WTC11 (cell line): Measurements from ENCODE around the gene TAF5L.

Experiments used
- ATF2 ChIP-seq: sonication (generic); formaldehyde crosslinking; IDR thresholded peaks from 2 replicates; pipeline ENCODE4 v1.8.1; 2022; ENCODE audit warnings: low read depth, missing genetic modification reagents, borderline replicate concordance
- ESRRA ChIP-seq: sonication (generic); formaldehyde crosslinking; IDR thresholded peaks from 2 replicates; pipeline ENCODE4 v1.8.1; 2022; ENCODE audit warnings: mild to moderate bottlenecking, missing genetic modification reagents, borderline replicate concordance
- ZBTB21 ChIP-seq: sonication (generic); formaldehyde crosslinking; IDR thresholded peaks from 2 replicates; pipeline ENCODE4 v1.8.1; 2023; ENCODE audit warnings: mild to moderate bottlenecking, missing genetic modification reagents, borderline replicate concordance
- ZBTB43 ChIP-seq: sonication (generic); formaldehyde crosslinking; IDR thresholded peaks from 2 replicates; pipeline ENCODE4 v1.8.1; 2023; ENCODE audit warnings: mild to moderate bottlenecking, missing genetic modification reagents
- TF ChIP-seq, protein P1 (sequence below): sonication (generic); formaldehyde crosslinking; IDR thresholded peaks from 2 replicates; pipeline ENCODE4 v1.8.0; 2022; ENCODE audit warnings: mild to moderate bottlenecking, missing genetic modification reagents
- TF ChIP-seq, protein P2 (sequence below): fragments of 200-600 bp; IDR thresholded peaks from 2 replicates; pipeline ENCODE4 v1.8.0; 2022; ENCODE audit warnings: antibody characterized with exemption

- TF ChIP-seq, protein P1, sequence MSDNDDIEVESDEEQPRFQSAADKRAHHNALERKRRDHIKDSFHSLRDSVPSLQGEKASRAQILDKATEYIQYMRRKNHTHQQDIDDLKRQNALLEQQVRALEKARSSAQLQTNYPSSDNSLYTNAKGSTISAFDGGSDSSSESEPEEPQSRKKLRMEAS (CRISPR knock-in tag): no peak
- no peak for TF ChIP-seq ZBTB43
- TF ChIP-seq, protein P2, sequence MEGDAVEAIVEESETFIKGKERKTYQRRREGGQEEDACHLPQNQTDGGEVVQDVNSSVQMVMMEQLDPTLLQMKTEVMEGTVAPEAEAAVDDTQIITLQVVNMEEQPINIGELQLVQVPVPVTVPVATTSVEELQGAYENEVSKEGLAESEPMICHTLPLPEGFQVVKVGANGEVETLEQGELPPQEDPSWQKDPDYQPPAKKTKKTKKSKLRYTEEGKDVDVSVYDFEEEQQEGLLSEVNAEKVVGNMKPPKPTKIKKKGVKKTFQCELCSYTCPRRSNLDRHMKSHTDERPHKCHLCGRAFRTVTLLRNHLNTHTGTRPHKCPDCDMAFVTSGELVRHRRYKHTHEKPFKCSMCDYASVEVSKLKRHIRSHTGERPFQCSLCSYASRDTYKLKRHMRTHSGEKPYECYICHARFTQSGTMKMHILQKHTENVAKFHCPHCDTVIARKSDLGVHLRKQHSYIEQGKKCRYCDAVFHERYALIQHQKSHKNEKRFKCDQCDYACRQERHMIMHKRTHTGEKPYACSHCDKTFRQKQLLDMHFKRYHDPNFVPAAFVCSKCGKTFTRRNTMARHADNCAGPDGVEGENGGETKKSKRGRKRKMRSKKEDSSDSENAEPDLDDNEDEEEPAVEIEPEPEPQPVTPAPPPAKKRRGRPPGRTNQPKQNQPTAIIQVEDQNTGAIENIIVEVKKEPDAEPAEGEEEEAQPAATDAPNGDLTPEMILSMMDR: no peak
- TF ChIP-seq ATF2 (CRISPR knock-in tag): no peak
- TF ChIP-seq ESRRA (CRISPR knock-in tag): no peak
- TF ChIP-seq ZBTB21 (CRISPR knock-in tag): no peak
Observed at GRCh38 chr1:229603371-229604005, 22.4 kb downstream of the TAF5L start.
